ENCODE results near the gene PIWIL4.
A peak's percentile ranks its signal among the peaks of the same experiment; 100 is the strongest.

Gene PIWIL4

GRCh38 chr11:94567181-94567670 lies at the start of gene PIWIL4:
TSS of gene PIWIL4 (plus strand) at chr11:94567368. CDS start at chr11:94567519, 151 bp downstream.
- no peak for DNase-seq (ENCODE audit: low read depth)

- no peak for DNase-seq (ENCODE audit: low read depth)
Observed at GRCh38 chr11:94518300-94518699, 48.9 kb upstream of the PIWIL4 start.

DNA sequence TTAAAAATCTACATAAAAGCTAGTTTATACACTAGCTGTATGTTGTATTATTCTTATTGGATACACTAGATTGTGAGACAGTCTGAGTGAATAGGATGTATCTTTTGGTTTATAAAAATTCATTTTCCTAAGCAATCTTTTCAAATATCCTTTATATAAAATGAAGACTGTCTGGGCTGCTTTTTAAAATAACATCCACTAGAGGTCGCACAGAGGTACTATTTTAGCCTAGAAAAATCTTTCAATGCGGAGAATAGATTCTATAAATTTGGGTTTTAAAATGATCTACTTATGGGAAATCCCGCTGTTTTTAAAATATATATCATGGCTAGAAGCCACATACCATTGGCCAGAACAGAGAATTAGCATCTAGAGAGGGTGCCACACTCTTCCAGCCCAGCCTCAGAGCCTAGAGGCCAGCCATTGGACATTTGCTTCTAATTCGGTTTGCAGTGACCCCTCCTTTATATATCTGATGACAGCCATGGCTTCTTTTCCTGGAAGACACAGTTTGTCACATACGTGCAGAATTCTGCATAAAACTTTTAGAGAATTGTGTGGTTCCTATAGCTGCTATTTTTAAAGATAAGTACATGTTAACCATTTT lies 47.6 kb upstream of the PIWIL4 start:
- DNase-seq (ENCODE audit: low read depth), result no peak

GRCh38 chr11:94521684-94522083 lies 45.5 kb upstream of the PIWIL4 start:
- no peak for DNase-seq (ENCODE audit: low read depth)

DNA sequence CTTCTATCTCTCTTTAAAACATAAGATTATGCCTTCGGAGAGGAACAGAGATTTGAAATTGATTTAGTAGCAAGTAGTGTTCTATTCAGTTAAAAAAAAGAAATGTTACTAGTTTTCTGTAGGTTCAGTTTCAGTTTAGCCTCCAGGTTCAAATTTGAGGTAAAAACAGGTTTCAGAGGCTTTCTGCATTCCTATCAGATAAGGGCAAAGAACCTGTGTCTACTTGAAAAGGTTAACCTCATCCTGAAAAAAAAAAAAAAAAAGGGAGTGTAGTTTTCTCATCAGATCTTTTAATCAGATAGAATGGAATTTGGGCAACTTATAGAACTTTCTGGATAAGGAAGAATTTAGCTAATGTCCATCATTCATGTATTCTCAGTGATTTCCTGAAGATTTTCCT lies 42.8 kb upstream of the PIWIL4 start:
- DNase-seq (ENCODE audit: low read depth), result no peak

DNA sequence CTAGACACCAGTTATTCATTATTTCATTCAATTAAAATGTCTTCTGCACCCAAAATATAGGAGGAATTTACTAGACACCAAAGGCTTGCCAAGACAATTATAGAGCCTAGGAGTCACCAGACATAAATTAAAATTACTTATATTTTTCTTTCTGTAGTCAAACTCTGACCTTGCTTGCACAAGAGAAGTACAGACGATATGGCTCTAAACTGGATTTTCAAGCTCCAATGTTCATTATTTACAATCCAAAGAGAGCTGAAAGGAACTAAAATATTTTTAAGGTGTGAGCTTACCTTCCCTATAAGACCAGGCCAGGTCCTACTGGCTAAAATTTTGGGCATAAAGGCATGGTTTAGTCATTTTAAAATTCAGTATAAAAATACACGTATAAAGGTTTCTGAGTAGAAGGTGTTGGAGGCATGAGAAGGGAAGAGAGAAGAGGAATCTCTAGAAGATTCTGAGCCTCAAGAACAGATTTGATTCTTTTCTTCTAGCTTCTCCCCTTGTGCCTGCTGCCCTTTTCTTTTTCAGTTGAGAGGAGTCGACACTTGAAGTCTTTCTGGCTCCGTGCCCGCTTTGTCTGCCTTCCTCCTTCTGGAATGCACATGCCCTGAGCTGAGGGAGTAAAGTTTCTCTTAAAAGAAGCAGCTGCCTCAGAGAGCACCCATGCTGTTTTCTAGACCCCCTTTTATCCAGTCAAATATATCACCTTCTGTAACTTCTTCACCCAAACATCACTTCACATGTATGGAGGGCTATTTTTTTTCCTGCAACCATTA lies 41.4 kb upstream of the PIWIL4 start:
- DNase-seq (ENCODE audit: low read depth), result no peak

DNA sequence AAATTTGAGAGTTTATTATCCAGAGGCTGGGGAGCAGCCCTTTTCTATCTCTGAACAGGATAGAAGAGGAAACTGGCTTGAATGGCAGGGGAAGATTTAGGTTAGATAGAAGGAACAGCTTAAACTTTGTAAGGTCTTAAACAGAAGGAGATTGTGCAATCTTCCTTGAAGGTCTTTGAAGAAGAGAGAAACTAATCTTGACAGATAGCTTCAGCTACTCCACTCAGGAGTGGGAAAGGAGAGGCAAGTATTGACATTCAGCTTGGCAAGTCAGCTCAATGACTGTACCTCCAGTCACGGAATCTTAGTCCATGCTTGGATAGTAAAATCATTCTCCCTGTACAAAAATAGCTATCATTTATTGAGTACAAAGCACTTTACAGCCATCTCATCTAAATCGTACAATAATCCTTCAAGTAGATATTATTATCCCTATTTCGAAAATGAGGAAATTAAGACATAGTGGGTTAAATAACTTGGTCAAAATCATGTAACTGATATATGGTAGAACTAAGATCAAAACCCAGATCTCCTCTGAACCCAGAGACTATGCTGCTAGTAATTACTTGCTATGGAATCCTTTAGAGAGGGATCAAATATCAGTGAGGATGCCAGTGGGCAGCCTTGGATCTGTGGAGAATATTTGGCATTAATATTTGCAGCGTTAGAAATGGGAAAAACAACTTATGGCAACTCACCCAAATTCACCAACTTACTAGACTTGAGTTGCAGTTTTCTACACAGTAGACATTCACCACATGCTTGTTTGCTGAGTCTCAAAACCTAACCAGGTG lies 40.3 kb upstream of the PIWIL4 start:
- DNase-seq (ENCODE audit: low read depth), result no peak

DNA sequence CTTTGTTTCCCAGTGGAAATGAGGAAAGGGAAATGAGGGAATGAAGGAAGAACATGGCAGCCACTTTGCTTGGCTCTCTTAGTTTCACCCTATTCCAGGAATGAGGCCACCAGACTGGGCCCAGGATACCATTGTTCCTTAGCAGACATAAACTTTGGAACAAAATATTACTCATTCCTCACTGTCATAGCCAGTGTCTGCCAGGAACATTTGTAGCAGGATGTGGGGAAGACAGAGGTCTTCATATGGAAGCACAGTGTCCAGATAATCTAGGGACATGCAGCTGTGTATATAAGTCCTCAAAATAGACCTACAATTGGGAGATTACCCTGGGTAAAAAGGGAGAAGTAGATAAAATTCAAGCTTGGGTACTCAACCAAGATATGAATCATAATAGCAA lies 38.6 kb upstream of the PIWIL4 start:
- DNase-seq (ENCODE audit: low read depth), result no peak

GRCh38 chr11:94532211-94532610 lies 35.0 kb upstream of the PIWIL4 start:
- no peak for DNase-seq (ENCODE audit: low read depth)

- no peak for DNase-seq (ENCODE audit: low read depth)
Observed at GRCh38 chr11:94533206-94533605, 34.0 kb upstream of the PIWIL4 start.

DNA sequence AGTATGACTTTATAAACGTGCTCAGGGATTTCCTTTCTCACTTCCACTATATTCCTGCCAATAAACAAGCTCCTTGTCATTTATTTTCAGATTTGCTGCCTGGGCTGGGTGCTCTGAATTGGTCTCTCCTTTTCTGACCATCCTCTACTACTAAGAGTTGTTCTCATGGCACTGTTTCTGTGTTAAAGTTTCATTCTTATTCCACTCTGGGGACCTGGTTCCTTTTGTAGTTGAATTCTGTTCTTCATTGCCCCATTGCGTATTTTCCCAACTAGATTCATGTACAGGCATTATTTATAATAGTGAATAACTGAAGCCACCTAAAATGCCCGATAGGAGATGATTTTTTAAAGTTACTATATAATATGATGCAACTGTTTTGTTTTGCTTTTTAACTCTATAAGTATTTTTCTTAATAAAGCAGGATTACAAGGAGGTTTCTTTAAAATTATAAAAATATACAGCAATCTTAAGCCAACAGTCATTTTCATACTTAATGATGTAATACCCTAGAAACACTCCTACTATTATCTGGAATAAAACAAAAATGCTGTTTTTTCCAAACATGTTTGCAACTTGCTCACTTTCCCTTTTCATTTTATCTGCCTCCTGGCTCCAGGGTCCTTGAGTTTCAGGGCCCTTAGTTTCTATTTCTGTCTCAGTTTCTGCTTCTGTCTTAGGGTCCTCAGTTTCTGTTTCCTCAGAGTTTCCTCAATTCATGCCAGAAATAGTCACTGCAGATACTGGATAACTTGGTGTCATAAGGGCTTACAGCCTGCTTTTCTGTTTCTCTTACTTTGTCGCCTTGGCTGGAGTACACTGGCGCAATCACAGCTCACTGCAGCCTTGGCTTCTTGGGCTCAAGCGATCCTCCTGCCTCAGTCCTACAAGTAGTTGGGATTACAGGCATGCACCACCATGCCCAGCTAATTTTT lies 33.2 kb upstream of the PIWIL4 start:
- no peak for DNase-seq (ENCODE audit: low read depth)

DNA sequence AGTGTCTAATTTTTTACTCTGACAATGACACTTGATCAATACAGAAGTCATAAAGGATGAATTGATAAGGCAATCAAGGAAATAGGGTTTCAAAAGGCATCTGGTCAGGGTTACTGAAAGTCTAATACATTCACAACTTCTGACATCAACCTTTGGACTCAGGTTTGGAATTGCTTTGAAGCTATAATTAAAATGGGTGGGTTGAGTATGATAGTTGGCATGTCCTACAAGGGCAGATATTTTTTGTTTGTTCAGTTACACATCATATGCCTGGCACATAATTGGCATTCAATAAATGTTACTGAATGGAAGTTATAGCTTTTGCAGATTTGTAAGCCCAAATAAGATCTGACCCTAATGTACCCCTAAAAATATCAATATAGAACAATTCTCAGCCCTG lies 30.8 kb upstream of the PIWIL4 start:
- DNase-seq (ENCODE audit: low read depth), result no peak

DNA sequence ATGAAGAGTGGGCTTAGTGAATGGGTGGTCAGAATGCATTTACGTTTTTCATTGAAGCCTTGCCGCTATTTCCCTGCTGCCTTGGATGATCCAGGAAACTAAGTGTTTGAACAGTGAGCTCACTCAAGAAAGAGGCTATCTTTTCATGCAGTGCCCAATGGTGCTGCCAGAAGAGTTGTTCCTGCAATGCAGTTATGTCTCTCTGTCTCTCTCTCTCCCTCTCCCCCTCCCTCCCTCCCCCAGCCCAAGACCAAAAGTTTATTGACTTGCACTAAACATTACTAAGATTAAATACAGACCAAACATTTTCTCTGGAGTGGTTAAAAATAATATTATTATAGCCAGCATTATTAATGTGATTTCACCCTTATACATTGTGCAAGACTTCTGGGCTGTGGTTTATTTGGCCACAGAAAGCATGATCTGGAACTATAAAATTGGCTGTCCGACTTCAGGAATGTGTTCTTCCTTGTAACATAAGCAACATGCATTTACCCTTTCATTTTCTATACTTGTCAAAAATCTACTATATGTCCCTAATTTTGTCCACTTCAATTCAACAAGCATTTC lies 30.1 kb upstream of the PIWIL4 start:
- no peak for DNase-seq (ENCODE audit: low read depth)

DNA sequence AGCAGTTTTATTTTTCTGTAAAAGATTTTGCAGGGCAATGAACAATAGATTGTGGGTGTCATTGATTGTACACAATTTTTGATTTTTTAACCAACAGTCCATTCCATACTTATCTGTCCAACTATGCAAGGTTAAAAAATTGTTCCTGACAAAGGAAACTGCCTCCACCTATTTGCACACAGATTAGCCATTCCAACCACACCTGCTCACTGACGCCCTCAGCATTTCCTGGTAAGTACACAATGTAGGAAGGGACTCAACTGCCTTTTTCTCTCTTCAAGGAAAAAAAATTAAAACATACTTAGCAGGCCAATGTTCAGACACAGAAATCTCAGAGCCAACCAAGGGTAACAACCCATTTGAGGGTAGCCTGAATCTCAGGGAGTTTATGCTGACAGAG lies 27.7 kb upstream of the PIWIL4 start:
- no peak for DNase-seq (ENCODE audit: low read depth)

- peak; percentile 37 for DNase-seq (ENCODE audit: low read depth)
Observed at GRCh38 chr11:94543695-94544645, 23.2 kb upstream of the PIWIL4 start, which contains the start of gene FUT4. TSS of gene FUT4 (plus strand) at chr11:94543921. CDS start at chr11:94544134, 213 bp downstream.

DNA sequence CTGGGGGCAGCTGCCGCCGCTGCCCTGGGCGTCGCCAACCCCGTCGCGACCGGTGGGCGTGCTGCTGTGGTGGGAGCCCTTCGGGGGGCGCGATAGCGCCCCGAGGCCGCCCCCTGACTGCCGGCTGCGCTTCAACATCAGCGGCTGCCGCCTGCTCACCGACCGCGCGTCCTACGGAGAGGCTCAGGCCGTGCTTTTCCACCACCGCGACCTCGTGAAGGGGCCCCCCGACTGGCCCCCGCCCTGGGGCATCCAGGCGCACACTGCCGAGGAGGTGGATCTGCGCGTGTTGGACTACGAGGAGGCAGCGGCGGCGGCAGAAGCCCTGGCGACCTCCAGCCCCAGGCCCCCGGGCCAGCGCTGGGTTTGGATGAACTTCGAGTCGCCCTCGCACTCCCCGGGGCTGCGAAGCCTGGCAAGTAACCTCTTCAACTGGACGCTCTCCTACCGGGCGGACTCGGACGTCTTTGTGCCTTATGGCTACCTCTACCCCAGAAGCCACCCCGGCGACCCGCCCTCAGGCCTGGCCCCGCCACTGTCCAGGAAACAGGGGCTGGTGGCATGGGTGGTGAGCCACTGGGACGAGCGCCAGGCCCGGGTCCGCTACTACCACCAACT lies 22.4 kb upstream of the PIWIL4 start:
- no peak for DNase-seq (ENCODE audit: low read depth)

GRCh38 chr11:94545264-94546161 lies 21.7 kb upstream of the PIWIL4 start:
- no peak for DNase-seq (ENCODE audit: low read depth)

- no peak for DNase-seq (ENCODE audit: low read depth)
Observed at GRCh38 chr11:94546162-94546470, 21.1 kb upstream of the PIWIL4 start.

DNA sequence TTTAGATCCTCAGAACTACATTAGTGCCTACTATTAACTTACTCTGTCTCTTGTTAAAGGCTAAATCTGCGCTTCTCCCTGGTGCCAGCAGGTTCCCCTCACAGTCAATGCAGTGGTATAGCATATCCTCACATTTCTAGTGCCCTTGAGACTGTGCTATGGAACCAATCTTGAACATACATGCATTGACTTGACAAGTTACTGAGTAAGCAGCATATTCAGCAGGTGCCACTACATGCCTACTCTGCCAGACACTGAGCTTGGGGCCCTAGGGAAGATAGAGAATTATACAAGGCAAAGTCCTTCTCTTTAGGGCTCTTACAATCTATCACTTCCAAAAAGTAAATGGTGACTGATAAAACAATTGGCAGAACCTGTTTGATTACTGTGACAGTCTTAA lies 20.3 kb upstream of the PIWIL4 start:
- DNase-seq (ENCODE audit: low read depth), result no peak
